DND-41 (cell line): Measurements from ENCODE around the gene SLC12A7.

Experiments
- ATAC-seq: fragments of 200-7000 bp; cut with Tn5 transposase; 3 replicates; pipeline ENCODE4 v1.9.1; 2021; ENCODE audit warnings: low read depth; ENCODE audit not compliant: insufficient read depth
- DNase-seq: peaks from one replicate; pipeline ENCODE4 v3.0.0-alpha.2; 2020
- H2AFZ ChIP-seq: 2 replicates; pipeline ENCODE4 v1.6.0; 2012; ENCODE audit warnings: low read depth, low read length
- H3K27ac ChIP-seq: 2 replicates; pipeline ENCODE4 v1.5.1; 2012; ENCODE audit warnings: low read length, inconsistent platforms
- H3K27me3 ChIP-seq: fragments of 200-600 bp; sonication (generic); 2 replicates; pipeline ENCODE4 v1.6.0; 2012; ENCODE audit warnings: low read length, mild to moderate bottlenecking, inconsistent platforms; ENCODE audit not compliant: insufficient read depth, poor library complexity
- H3K36me3 ChIP-seq: 2 replicates; pipeline ENCODE4 v1.5.1; 2012; ENCODE audit warnings: low read length, inconsistent platforms; ENCODE audit not compliant: insufficient read depth
- H3K4me1 ChIP-seq: 2 replicates; pipeline ENCODE4 v1.5.1; 2012; ENCODE audit warnings: mild to moderate bottlenecking, low read length; ENCODE audit not compliant: insufficient read depth
- H3K4me2 ChIP-seq: 2 replicates; pipeline ENCODE4 v1.6.0; 2012; ENCODE audit warnings: mild to moderate bottlenecking, moderate library complexity, low read length, inconsistent platforms; ENCODE audit not compliant: insufficient read depth
- H3K4me3 ChIP-seq, 2 experiments: fragments of 200-600 bp in 1 of 2; shearing (Covaris generic) in 1 of 2; 2 replicates each; pipeline ENCODE4 v1.5.1; 2012 to 2016; ENCODE audit warnings: inconsistent platforms in 2 of 2, low read length in 2 of 2, mild to moderate bottlenecking in 2 of 2, low read depth in 1 of 2, moderate library complexity in 1 of 2
- H3K79me2 ChIP-seq: 2 replicates; pipeline ENCODE4 v1.6.0; 2012; ENCODE audit warnings: low read length, inconsistent platforms; ENCODE audit not compliant: insufficient read depth
- H3K9ac ChIP-seq: 2 replicates; pipeline ENCODE4 v1.6.0; 2012; ENCODE audit warnings: low read depth, mild to moderate bottlenecking, inconsistent platforms, low read length, moderate library complexity
- H3K9me3 ChIP-seq: 2 replicates; pipeline ENCODE4 v1.5.1; 2012; ENCODE audit warnings: low read length, moderate library complexity, mild to moderate bottlenecking, inconsistent platforms; ENCODE audit not compliant: insufficient read depth, severe bottlenecking
- H4K20me1 ChIP-seq: 2 replicates; pipeline ENCODE4 v1.6.0; 2012; ENCODE audit warnings: low read length; ENCODE audit not compliant: insufficient read depth
- CTCF ChIP-seq: IDR thresholded peaks from 2 replicates; pipeline ENCODE4 v1.5.1; 2012; ENCODE audit warnings: borderline replicate concordance, low read length, moderate library complexity, mild to moderate bottlenecking; ENCODE audit not compliant: poor library complexity, severe bottlenecking; ENCODE audit errors: extremely low read depth
- EZH2 ChIP-seq: IDR thresholded peaks from 3 replicates; pipeline ENCODE4 v1.6.1; 2012; ENCODE audit warnings: borderline replicate concordance, low read depth, mild to moderate bottlenecking, moderate library complexity, low read length, inconsistent platforms; ENCODE audit not compliant: severe bottlenecking

Gene SLC12A7

GRCh38 chr5:1004461-1005248 is 107.2 kb downstream of the SLC12A7 start:
- DNase-seq = peak; percentile 42
- Histone ChIP-seq H3K27ac (no peak overlapping the region), H3K79me2 (peaks cover 5% of the 10 kb centered on the region), H4K20me1 (peaks cover 9% of the 10 kb centered on the region), H3K4me2 (peak overlapping the region; percentile 31; the same call in 1 of the 2 replicates), H3K9me3 (no peaks in the 10 kb centered on the region), H2AFZ (no peak overlapping the region), H3K36me3 (no peaks in the 10 kb centered on the region), H3K4me1 (peaks cover 26% of the 10 kb centered on the region), H3K27me3 (peaks cover 24% of the 10 kb centered on the region), H3K4me3 (no peak overlapping the region), H3K9ac (no peak overlapping the region)
- 0 out of 3 replicates have a peak, but pooled peaks have one; percentile 17 for ATAC-seq
- TF ChIP-seq EZH2 = peak; percentile 30
- TF ChIP-seq CTCF = peak; percentile 18

GRCh38 chr5:1003296-1003937 is 108.4 kb downstream of the SLC12A7 start:
- Histone ChIP-seq H2AFZ (no peak overlapping the region), H3K79me2 (no peaks in the 10 kb centered on the region), H4K20me1 (peaks cover 5% of the 10 kb centered on the region; the same call in 1 of the 2 replicates), H3K4me1 (peaks cover 19% of the 10 kb centered on the region), H3K9ac (no peak overlapping the region), H3K36me3 (no peaks in the 10 kb centered on the region), H3K4me2 (no peak overlapping the region), H3K4me3 (no peak overlapping the region), H3K27me3 (peaks cover 24% of the 10 kb centered on the region), H3K9me3 (no peaks in the 10 kb centered on the region), H3K27ac (no peak overlapping the region)
- no peak for DNase-seq
- no peak for ATAC-seq
- no peak for TF ChIP-seq EZH2

- H3K9me3 ChIP-seq = no peaks in the 10 kb centered on the region
- TF ChIP-seq EZH2 = no peak
- TF ChIP-seq CTCF = no peak
- peaks cover 1% of the 10 kb centered on the region; the same call in 1 of the 2 replicates for H4K20me1 ChIP-seq
- no peaks in the 10 kb centered on the region for H3K36me3 ChIP-seq
- H3K27me3 ChIP-seq = peaks cover 20% of the 10 kb centered on the region
- DNase-seq (no peak), ATAC-seq (no peak)
- no peak overlapping the region for H2AFZ ChIP-seq
- H3K27ac ChIP-seq = no peak overlapping the region
- no peak overlapping the region for H3K4me3 ChIP-seq
- H3K4me2 ChIP-seq = no peak overlapping the region
- H3K79me2 ChIP-seq = no peaks in the 10 kb centered on the region
- no peak overlapping the region for H3K9ac ChIP-seq
- peaks cover 18% of the 10 kb centered on the region for H3K4me1 ChIP-seq
Measured at GRCh38 chr5:1002836-1003235, 109.0 kb downstream of the SLC12A7 start.

GRCh38 chr5:1002271-1002546 is 109.7 kb downstream of the SLC12A7 start:
- no peak for ATAC-seq
- Histone ChIP-seq H3K4me2 (no peak overlapping the region), H2AFZ (no peak overlapping the region), H4K20me1 (no peaks in the 10 kb centered on the region), H3K4me1 (peaks cover 21% of the 10 kb centered on the region), H3K9ac (no peak overlapping the region), H3K4me3 (no peak overlapping the region), H3K27me3 (peaks cover 20% of the 10 kb centered on the region), H3K27ac (no peak overlapping the region), H3K36me3 (no peaks in the 10 kb centered on the region), H3K79me2 (no peaks in the 10 kb centered on the region), H3K9me3 (no peaks in the 10 kb centered on the region)
- DNase-seq = no peak
- TF ChIP-seq EZH2 (no peak), CTCF (no peak)
